CD4-positive, alpha-beta memory T cell (primary cell): Measurements from ENCODE around the gene WBP1. TPM values are rescaled to one million over a fixed set of nuclear protein-coding genes. Genes with fewer than 3 reads are reported as not detected.

Experiments used
- CTCF ChIA-PET: fragments of 350-600 bp; sonication (Branson Sonifier 250); formaldehyde crosslinking; loops from one replicate; lab custom pipeline; 2021; ENCODE audit warnings: inconsistent platforms; ENCODE audit not compliant: partially characterized antibody; lab: Charles Lee
- POLR2A ChIA-PET: fragments of 350-600 bp; sonication (Branson Sonifier 250); formaldehyde crosslinking; loops from one replicate; lab custom pipeline; 2021; ENCODE audit not compliant: partially characterized antibody; lab: Charles Lee
- DNase-seq, 5 donors: peaks; one replicate each; pipeline versions ENCODE4 v3.0.0 to v3.0.0-alpha.2; 2020 to 2022; ENCODE audit warnings: mixed read lengths in 1 of 5
- H3K27ac ChIP-seq: one replicate; pipeline ENCODE4 v1.7.0; 2013; ENCODE audit warnings: low read depth, low read length
- H3K27me3 ChIP-seq: 2 replicates; pipeline ENCODE4 v1.7.0; 2013; ENCODE audit warnings: mild to moderate bottlenecking, low read length, moderate library complexity; ENCODE audit not compliant: insufficient read depth
- H3K36me3 ChIP-seq: 2 replicates; pipeline ENCODE4 v1.7.0; 2013; ENCODE audit warnings: mild to moderate bottlenecking, low read length, moderate library complexity; ENCODE audit not compliant: insufficient read depth
- H3K4me1 ChIP-seq: 2 replicates; pipeline ENCODE4 v1.7.0; 2013; ENCODE audit warnings: mild to moderate bottlenecking, low read length, moderate library complexity; ENCODE audit not compliant: insufficient read depth
- H3K4me3 ChIP-seq, 2 donors: one replicate each; pipeline ENCODE4 v1.7.0; 2013; ENCODE audit warnings: low read length in 2 of 2, mild to moderate bottlenecking in 1 of 2
- H3K9me3 ChIP-seq, 2 donors: one replicate each; pipeline ENCODE4 v1.7.0; 2013; ENCODE audit warnings: low read length in 2 of 2, control low read depth in 1 of 2; ENCODE audit not compliant: control insufficient read depth in 1 of 2
- H3K27ac Mint-ChIP-seq, 7 donors: one replicate each; pipeline ENCODE4 v1.8.0; 2020 to 2021; ENCODE audit warnings: mixed read lengths in 7 of 7, mild to moderate bottlenecking in 6 of 7, inconsistent platforms in 3 of 7, moderate library complexity in 3 of 7
- H3K27me3 Mint-ChIP-seq, 2 donors: one replicate each; pipeline ENCODE4 v1.8.0; 2020 to 2021; ENCODE audit warnings: mixed read lengths in 2 of 2
- H3K36me3 Mint-ChIP-seq, 2 donors: one replicate each; pipeline ENCODE4 v1.8.0; 2020 to 2021; ENCODE audit warnings: mixed read lengths in 2 of 2, inconsistent platforms in 1 of 2, mild to moderate bottlenecking in 1 of 2
- H3K4me1 Mint-ChIP-seq, 4 donors: one replicate each; pipeline ENCODE4 v1.8.0; 2020 to 2021; ENCODE audit warnings: mixed read lengths in 4 of 4, mild to moderate bottlenecking in 1 of 4
- H3K4me3 Mint-ChIP-seq, 8 donors: one replicate each; pipeline ENCODE4 v1.8.0; 2020 to 2021; ENCODE audit warnings: mixed read lengths in 8 of 8, mild to moderate bottlenecking in 7 of 8, moderate library complexity in 6 of 8, inconsistent platforms in 3 of 8
- H3K9me3 Mint-ChIP-seq, 8 donors: one replicate each; pipeline ENCODE4 v1.8.0; 2020 to 2021; ENCODE audit warnings: mixed read lengths in 8 of 8, mild to moderate bottlenecking in 5 of 8, inconsistent platforms in 3 of 8, moderate library complexity in 1 of 8
- intact Hi-C: fragments of 100-400 bp; cut with micrococcal nuclease; formaldehyde crosslinking; loops from one replicate; pipeline ENCODE4 v1.15.1; 2023
- polyA plus RNA-seq, 2 donors: library from polyadenylated mRNA; unstranded; fragments of 300-500 nt; fragmentation: Illumina TruSeq; gene quantifications; one replicate each; pipeline ENCODE4 v1.2.3, GENCODE V29; 2021
- total RNA-seq, 2 experiments: library from RNA; stranded (reverse); gene quantifications; one replicate each; pipeline ENCODE4 v1.2.3, GENCODE V29; 2021

Gene WBP1
- total RNA-seq: 100 to 1,000 TPM; 108 to 109 TPM
- polyA plus RNA-seq: 10 to 100 TPM; 38.1 to 41.2 TPM

DNA sequence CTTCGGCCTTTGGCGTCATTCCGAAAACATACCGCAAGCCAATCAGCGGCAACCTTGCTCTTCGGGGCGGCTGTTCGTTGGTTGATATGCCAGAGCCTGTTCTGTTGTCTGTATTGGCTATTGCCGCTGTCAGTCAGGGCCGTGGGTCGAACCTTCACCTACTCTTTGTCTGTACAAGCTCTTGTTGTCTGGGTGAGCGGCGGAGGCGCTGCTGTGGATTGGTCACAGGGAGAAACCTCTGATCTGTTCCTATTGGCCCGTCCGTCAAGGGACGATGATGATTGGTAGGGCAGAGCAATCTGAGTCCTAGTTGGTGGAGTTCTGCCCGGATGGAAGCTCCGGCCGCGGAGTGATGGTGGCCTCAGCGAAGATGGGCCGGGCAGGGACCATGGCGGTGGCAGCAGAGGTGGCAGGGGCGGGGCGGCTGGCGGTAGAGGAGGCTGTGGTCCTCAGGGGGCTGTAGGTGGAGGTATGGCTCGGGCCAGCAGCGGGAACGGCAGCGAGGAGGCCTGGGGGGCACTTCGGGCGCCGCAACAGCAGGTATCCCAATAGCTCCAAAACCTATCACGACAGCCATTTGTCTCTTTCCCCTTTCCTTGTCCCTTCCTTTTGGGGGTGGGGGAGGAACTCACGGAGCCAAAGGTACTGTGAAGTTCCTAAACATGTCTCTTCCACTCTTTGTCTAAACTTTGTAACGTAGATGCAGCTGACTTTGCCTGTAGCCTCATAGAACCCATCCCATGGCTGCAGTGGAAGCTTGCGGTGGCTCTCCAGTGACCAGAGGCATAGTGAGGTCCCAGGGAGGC, at the start of gene WBP1:
TSS of gene WBP1 (plus strand) at position 307 of the 806 bp plus-strand sequence. CDS start at position 472, 165 bp downstream.
- intact Hi-C loops: loop anchor here (1.0 to 10.0 kb wide), 4 partner anchors 14 to 534 kb away; partner anchors contain the start of genes AUP1, DGUOK, HTRA2 and MRPL53
- peak within 1 kb of the TSS; percentile 92 to 100 (median 99) for H3K27ac Mint-ChIP-seq
- no peaks in the 10 kb centered on the region for H3K27me3 ChIP-seq
- peak within 1 kb of the TSS; percentile 100 for H3K27ac ChIP-seq
- peaks cover 9 to 27% of the 10 kb centered on the region in 2 donors for H3K36me3 Mint-ChIP-seq
- peaks cover 19% of the 10 kb centered on the region for H3K36me3 ChIP-seq
- DNase-seq: peak; percentile 99 to 100 (median 100)
- H3K4me1 Mint-ChIP-seq: peaks cover 40 to 68% (median 55%) of the 10 kb centered on the region in 4 donors
- ChIA-PET CTCF (interaction anchor here (1.0 to 3.4 kb wide), 9 partner anchors 9 to 129 kb away, joined by 3 to 14 read pairs (median 8); partner anchors contain the start of genes CCDC142, MRPL53, PCGF1 and TTC31), POLR2A (interaction anchor here (0.7 to 9.5 kb wide), 31 partner anchors 10 to 1224 kb away, joined by 3 to 516 read pairs (median 4); partner anchors contain the start of genes AUP1, C2orf81, CCDC142 and CCT7)
- H3K4me1 ChIP-seq: peaks cover 45% of the 10 kb centered on the region
- no peaks in the 10 kb centered on the region for H3K9me3 ChIP-seq
- peak within 1 kb of the TSS; percentile 70 to 93 for H3K4me3 ChIP-seq
- H3K9me3 Mint-ChIP-seq: peaks cover 0 to 2% (median 0%) of the 10 kb centered on the region in 8 donors
- no peaks in the 10 kb centered on the region for H3K27me3 Mint-ChIP-seq
- H3K4me3 Mint-ChIP-seq: peak within 1 kb of the TSS; percentile 95 to 99 (median 98)

DNA sequence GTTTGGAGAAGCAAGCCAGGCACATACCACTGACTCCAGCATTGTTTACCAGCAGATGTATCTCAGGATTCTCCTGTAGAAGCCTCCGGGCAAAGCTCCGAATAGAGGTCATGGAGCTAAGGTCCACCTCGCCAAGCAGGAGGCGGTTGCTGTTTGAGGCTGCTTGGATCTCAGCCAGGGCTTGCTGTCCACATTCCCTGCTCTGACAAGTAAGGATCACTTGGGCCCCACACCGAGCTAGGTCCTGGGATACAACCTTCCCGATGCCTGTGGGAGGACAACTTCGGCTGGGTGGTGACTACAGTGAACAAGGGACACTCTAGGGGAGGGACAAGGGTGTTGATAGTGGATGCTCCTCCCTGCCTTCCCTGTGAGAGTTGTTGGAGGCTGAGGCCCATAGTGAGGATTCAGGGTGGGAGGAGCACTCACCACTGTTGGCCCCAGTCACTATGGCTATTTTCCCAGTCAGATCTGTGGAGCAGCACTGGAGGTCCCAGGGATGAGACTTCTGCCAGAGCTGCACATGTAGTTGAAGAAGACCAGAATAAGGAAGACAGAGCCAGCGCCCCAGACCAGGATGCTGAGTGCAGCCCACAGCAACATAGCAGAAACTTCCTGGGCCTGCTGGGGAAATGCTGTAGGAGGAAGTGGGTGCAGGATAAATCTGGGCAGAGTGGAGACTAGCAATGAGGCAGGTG, 45.1 kb upstream of the WBP1 start:
- no peak overlapping the region for H3K4me3 ChIP-seq
- peaks cover 4 to 17% (median 5%) of the 10 kb centered on the region in 4 donors for H3K4me1 Mint-ChIP-seq
- H3K9me3 ChIP-seq: no peaks in the 10 kb centered on the region
- no peaks in the 10 kb centered on the region for H3K36me3 ChIP-seq
- POLR2A ChIA-PET: no interaction called here
- H3K4me3 Mint-ChIP-seq: peak overlapping the region in 3 of 8 donors; percentile 30 to 57 (median 56)
- DNase-seq: no peak
- H3K27me3 Mint-ChIP-seq: peaks cover 7 to 22% of the 10 kb centered on the region in 2 donors
- no peaks in the 10 kb centered on the region for H3K27me3 ChIP-seq
- peaks cover 14% of the 10 kb centered on the region for H3K4me1 ChIP-seq
- H3K9me3 Mint-ChIP-seq: no peaks in the 10 kb centered on the region
- intact Hi-C loops: no loop called here
- CTCF ChIA-PET: no interaction called here
- H3K27ac Mint-ChIP-seq: peak overlapping the region in 1 of 7 donors; percentile 49
- H3K36me3 Mint-ChIP-seq: no peaks in the 10 kb centered on the region
- H3K27ac ChIP-seq: no peak overlapping the region

DNA sequence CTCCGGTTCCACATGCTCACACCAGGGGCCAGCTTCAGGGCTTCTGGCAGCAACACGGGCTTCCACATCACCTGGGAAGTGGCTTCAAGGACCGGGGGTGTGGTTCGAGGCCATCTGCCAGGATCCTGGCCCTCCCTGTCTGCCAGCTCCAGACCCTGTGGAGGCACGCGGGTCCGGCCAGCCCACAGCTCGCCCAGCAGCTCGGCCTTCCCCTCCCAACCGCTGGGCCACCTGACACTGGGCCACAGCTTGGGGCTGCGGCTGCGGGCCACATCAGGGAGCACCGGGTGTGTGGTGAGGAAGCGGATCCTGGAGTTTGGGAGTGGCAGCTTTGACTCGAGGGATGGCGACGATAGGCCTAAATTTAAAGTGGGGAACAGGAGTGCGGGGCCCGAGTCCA, 43.8 kb upstream of the WBP1 start:
- H3K36me3 Mint-ChIP-seq: no peaks in the 10 kb centered on the region
- H3K4me1 ChIP-seq: peaks cover 14% of the 10 kb centered on the region
- H3K4me1 Mint-ChIP-seq: peaks cover 4 to 17% (median 5%) of the 10 kb centered on the region in 4 donors
- H3K27me3 Mint-ChIP-seq: peaks cover 3 to 14% of the 10 kb centered on the region in 2 donors
- intact Hi-C loops: no loop called here
- CTCF ChIA-PET: no interaction called here
- peak overlapping the region in 1 of 2 donors; percentile 24 for H3K4me3 ChIP-seq
- no peak overlapping the region for H3K27ac ChIP-seq
- no peaks in the 10 kb centered on the region for H3K9me3 ChIP-seq
- no peaks in the 10 kb centered on the region for H3K9me3 Mint-ChIP-seq
- H3K27ac Mint-ChIP-seq: peak overlapping the region in 1 of 7 donors; percentile 25
- peak overlapping the region in 4 of 8 donors; percentile 26 to 53 (median 40) for H3K4me3 Mint-ChIP-seq
- no peaks in the 10 kb centered on the region for H3K27me3 ChIP-seq
- H3K36me3 ChIP-seq: no peaks in the 10 kb centered on the region
- no peak for DNase-seq
- POLR2A ChIA-PET: interaction anchor here (0.8 to 0.9 kb wide), 2 partner anchors 69 to 124 kb away, joined by 3 read pairs; partner anchors contain the start of gene TTC31

DNA sequence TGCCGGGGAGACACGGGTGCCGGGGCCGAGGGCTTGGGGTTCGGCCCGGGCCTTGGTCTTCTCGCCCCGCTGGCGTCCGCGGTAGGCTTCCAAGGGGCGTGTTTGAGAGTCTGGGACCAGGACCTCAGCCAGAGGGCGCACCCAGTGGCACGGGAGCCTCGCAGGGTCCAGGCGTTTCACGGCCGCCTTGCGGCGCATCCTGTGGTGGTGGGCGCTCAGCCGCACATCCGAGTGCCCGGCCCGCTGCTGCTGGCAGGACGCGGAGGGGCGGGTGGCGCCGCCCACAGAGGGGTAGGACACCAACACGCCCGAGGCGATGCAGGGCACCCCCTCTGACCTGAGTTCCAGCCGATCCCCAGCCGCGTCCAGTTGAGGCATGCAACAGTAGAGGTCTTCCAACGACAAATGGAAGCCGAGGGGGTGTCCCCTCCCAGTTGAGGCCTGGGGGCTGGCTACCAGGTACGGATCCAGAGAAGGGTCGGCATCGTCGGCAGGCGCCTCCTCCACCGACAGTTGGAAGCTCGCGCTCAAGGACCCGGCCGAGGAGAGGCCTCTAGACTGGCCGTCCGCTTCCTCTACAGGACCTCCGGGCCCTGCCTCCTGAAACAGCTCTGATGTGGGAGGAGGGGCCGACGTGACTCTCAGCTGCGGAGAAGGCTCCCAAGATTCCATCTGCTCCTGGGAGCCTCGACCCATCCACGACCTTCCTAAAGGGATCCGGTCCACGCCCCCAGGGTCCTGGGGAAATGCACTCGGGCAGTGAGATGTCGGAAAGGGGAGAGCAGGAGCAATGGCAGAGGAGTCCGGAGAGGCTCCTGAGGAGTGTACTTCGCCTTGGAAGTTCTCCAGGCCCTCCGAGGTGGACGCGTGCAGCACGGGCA, 43.1 kb upstream of the WBP1 start:
- peak overlapping the region in 1 of 7 donors; percentile 48 for H3K27ac Mint-ChIP-seq
- H3K27me3 ChIP-seq: no peaks in the 10 kb centered on the region
- no peaks in the 10 kb centered on the region for H3K36me3 ChIP-seq
- ChIA-PET CTCF (interaction anchor here (0.9 to 1.1 kb wide), 2 partner anchors 24 to 117 kb away, joined by 3 to 4 read pairs; no protein-coding TSS in a partner anchor), POLR2A (interaction anchor here (0.5 to 2.4 kb wide), 8 partner anchors 18 to 236 kb away, joined by 3 to 8 read pairs (median 3); partner anchors contain the start of genes AUP1, HTRA2, MOB1A and WBP1)
- intact Hi-C loops: no loop called here
- H3K4me3 Mint-ChIP-seq: peak overlapping the region; percentile 2 to 71 (median 58)
- H3K9me3 Mint-ChIP-seq: no peaks in the 10 kb centered on the region
- peaks cover 3 to 13% of the 10 kb centered on the region in 2 donors for H3K27me3 Mint-ChIP-seq
- H3K4me1 ChIP-seq: peaks cover 14% of the 10 kb centered on the region
- no peaks in the 10 kb centered on the region for H3K36me3 Mint-ChIP-seq
- no peak overlapping the region for H3K27ac ChIP-seq
- peak in 2 of 5 donors; percentile 7 to 17 for DNase-seq
- peak overlapping the region in 1 of 2 donors; percentile 24 for H3K4me3 ChIP-seq
- peaks cover 5 to 21% (median 7%) of the 10 kb centered on the region in 4 donors for H3K4me1 Mint-ChIP-seq
- H3K9me3 ChIP-seq: no peaks in the 10 kb centered on the region

DNA sequence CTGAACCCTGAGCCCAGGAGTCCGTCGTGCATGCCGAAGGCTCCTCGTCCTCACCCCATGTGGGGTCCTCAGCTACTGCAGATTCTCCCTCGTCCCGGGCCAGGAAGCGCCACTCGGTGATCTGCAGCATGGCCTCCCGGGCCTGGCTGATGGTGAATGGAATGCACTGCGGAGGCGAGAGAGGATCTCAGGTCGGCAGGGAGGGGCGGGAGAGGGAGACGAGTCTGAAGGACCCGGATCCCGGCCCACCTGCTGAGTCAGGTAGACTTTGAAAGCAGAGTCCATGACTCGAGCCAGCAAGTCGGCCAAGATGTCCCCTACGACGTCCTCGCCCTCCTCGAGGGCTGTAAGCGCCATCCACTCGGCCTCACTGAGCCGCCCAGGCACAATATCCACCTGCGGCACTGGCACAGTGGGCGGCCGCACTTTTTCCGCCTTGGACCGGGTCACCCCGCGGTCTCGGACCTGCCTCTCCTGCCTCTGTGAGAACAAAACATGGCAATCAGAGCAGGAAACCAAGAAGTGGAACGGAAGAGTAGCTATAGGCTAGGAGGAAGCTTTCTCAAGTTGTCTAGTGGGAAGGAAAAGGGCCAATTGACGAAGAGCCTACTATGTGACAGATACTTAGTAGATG, 42.4 kb upstream of the WBP1 start:
- Mint-ChIP-seq H3K4me1 (peaks cover 9 to 26% (median 11%) of the 10 kb centered on the region in 4 donors), H3K4me3 (peak overlapping the region in 5 of 8 donors; percentile 52 to 71 (median 59)), H3K27ac (peak overlapping the region in 3 of 7 donors; percentile 29 to 79 (median 71)), H3K36me3 (no peaks in the 10 kb centered on the region), H3K27me3 (peaks cover 3 to 13% of the 10 kb centered on the region in 2 donors), H3K9me3 (no peaks in the 10 kb centered on the region)
- CTCF ChIA-PET: interaction anchor here (0.9 to 1.1 kb wide), 2 partner anchors 25 to 116 kb away, joined by 3 to 4 read pairs; no protein-coding TSS in a partner anchor
- DNase-seq: no peak
- Histone ChIP-seq H3K36me3 (no peaks in the 10 kb centered on the region), H3K27ac (no peak overlapping the region), H3K27me3 (no peaks in the 10 kb centered on the region), H3K4me1 (peaks cover 17% of the 10 kb centered on the region), H3K9me3 (no peaks in the 10 kb centered on the region), H3K4me3 (no peak overlapping the region)
- intact Hi-C loops: no loop called here
- POLR2A ChIA-PET: interaction anchor here (1.3 to 2.4 kb wide), 6 partner anchors 24 to 237 kb away, joined by 3 to 8 read pairs (median 4); partner anchors contain the start of genes AUP1, HTRA2, MOB1A and WBP1

DNA sequence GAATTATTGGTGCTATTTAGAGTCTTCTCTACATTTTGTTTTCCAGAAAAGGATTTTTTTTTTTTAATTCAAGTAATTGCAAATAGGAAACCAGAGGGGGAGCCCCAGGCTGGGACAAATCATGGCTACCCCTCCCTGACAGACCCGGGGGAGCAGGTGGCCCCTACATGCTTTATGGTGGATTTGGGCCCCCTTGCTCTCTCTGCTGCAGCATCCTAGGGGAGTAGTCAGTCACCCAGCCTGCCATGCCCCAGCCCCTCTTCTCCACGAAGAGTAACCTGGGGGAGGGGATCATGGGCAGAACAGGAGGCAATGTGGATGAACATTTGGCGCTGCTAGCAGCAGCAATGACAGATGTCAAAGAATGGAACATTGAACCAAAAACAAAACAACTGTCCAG, 41.5 kb upstream of the WBP1 start:
- POLR2A ChIA-PET: interaction anchor here (1.5 to 2.4 kb wide), 4 partner anchors 25 to 238 kb away, joined by 3 to 8 read pairs (median 4); partner anchors contain the start of genes MOB1A and WBP1
- DNase-seq: no peak
- H3K27ac ChIP-seq: no peak overlapping the region

More for the DNA sequence above, 41.5 kb upstream of the WBP1 start:
- intact Hi-C loops: no loop called here
- peak overlapping the region in 2 of 7 donors; percentile 6 to 57 for H3K27ac Mint-ChIP-seq
- peaks cover 0 to under 1% of the 10 kb centered on the region in 2 donors for H3K36me3 Mint-ChIP-seq
- peaks cover 21% of the 10 kb centered on the region for H3K4me1 ChIP-seq
- CTCF ChIA-PET: no interaction called here
- H3K4me1 Mint-ChIP-seq: peaks cover 12 to 33% (median 17%) of the 10 kb centered on the region in 4 donors
- no peak overlapping the region for H3K4me3 ChIP-seq
- H3K9me3 Mint-ChIP-seq: no peaks in the 10 kb centered on the region
- H3K4me3 Mint-ChIP-seq: no peak overlapping the region
- H3K27me3 Mint-ChIP-seq: peaks cover 3 to 13% of the 10 kb centered on the region in 2 donors
- no peaks in the 10 kb centered on the region for H3K27me3 ChIP-seq
- no peaks in the 10 kb centered on the region for H3K9me3 ChIP-seq
- H3K36me3 ChIP-seq: no peaks in the 10 kb centered on the region
